Suppressor macrophage (primary cell): ENCODE measurements around the gene MMGT1.
A peak's percentile ranks its signal among the peaks of the same experiment; 100 is the strongest.

Source experiments
- DNase-seq, 4 experiments: peaks; one replicate each; pipeline ENCODE4 v3.0.0-alpha.2; 2020 to 2022
- total RNA-seq, 17 experiments: gene quantifications; one replicate each; lab custom pipeline; 2026; ENCODE audit warnings: mixed read lengths in 6 of 17, inconsistent platforms in 3 of 17; lab: John Stamatoyannopoulos, UW

Gene MMGT1
- total RNA-seq = 23.6 to 104 (median 49.1) reads per million in 17 experiments

DNA sequence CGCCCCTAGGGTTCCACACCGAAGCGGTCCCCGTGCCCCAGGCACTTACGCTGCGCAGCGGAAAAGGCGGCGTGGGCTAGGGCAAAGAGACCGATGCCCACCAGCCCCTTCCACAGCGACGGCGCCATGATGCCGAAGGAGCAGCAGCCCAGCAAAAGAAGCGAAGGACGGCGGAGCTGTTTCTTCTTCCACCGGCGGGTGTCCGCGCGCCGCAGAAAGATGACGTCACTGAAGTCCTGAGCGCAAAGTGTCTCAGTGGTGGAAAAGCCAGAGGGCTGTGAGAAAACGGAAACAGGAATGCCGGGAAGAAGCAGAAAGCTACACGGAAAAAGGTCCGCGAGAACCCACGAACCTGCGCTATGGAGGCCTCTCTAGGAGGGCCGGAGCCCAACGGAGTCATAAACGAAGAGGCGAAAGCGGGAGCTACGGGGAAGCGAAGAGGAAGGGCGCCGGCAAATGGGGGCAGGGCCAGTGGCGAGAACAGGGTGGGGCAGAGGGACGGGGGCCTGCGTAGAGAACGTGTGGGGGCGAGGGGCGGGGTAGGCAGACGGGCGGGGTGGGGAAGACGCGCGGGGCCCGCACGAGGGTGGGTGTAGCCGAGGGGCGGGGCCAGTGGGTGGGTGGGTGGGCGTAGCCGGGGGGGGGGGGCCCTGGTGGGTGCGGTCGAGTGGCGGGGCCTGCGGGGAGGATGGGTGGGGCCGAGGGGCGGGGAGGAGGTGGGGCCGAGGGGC lies at the start of gene MMGT1:
Gene MMGT1, minus strand, starts transcription at position 441 of the 731 bp plus-strand sequence. Its CDS starts 313 bp downstream, at position 128.
- DNase-seq = peak; percentile 76 to 90 (median 85)

- DNase-seq = peak in 2 of 4 experiments; percentile 4 to 11
Measured at GRCh38 chrX:136021903-136022302, 48.1 kb upstream of the MMGT1 start.

GRCh38 chrX:136021160-136021559 lies 47.4 kb upstream of the MMGT1 start:
- no peak for DNase-seq

DNA sequence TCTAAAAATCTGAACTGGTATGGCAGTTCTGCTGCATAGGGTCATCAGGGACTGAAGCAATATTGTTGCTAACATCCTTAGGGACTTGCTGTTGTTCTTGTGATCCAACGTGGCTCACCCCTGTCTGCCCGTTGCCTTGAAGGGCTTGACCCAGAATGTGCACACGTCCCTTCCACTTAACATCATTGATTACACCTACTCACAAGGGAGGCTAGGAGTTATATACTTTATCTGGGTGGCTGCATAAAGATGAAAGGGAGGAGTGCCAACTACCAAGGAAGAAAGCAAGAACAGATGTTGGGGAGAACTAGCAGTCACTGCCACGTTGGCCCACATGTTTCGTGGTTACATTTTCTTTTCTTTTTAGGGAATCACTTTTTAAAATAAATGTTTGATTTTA lies 45.4 kb upstream of the MMGT1 start:
- no peak for DNase-seq

GRCh38 chrX:136016881-136017280 lies 43.1 kb upstream of the MMGT1 start:
- DNase-seq = no peak

DNA sequence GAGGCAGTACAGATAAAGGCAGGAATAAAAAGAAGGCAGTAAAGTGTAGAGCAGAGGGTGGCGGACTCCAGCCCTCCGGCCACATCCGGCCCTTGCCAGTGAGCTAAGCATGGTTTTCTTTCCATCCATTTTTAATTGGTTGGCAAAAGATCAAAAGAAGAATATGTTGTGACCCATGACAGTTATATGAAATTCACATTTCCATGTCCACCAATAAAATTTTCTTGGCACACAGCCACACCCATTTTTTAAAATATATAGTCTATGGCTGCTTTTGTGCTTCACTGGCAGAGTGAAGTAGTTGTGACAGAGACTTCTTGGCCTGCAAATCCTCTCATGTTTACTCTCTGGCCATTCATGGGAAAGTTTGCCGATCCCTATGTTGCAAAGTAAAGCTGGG lies 41.2 kb upstream of the MMGT1 start:
- no peak for DNase-seq

- DNase-seq = no peak
Measured at GRCh38 chrX:135988245-135988644, 14.5 kb upstream of the MMGT1 start.

DNA sequence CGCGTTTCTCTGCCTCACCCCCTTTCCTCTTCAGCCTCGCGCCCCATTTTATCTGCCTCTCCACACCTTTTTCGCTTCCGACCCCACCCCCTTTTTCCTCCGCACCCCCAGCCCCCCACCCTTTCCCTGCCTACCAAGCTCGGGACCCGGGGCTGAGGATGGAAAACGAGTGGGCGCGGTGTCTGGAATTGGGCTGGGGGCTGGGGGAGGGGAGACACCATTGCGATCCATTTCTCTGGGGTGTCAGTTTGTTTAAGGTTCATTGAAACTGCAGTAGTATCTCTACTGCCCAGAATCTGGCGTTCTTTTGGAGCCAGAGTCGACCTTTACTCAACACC lies 12.2 kb upstream of the MMGT1 start:
- DNase-seq = no peak

DNA sequence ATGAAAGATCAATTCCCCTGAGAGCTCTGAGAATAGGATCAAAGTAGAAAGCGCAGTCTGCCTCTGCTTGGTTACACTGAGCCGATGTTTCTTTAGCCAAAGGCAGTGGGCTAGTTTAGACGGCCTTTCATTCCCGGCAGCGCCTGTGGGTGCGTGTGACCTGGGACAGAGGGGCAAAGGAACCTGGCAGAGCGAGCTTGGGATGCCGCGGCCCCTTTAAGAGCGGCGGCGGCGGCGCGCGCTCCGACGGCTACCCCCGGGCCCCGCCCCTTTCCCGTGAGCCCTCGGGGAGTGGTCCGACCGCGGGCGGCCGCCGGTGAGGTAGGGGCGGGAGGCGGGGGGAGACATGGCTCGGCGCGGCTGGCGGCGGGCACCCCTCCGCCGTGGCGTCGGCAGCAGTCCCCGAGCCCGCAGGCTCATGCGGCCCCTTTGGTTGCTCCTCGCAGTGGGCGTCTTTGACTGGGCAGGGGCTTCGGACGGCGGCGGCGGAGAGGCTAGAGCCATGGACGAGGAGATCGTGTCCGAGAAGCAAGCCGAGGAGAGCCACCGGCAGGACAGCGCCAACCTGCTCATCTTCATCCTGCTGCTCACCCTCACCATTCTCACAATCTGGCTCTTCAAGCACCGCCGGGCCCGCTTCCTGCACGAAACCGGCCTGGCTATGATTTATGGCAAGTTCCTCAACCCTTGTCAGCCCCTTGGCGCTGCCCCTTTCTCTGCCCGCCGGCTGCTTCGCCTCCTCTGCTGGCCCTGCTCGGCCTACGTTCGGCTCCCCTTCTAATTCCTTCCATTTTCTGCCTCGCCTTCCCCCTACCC lies 11.6 kb upstream of the MMGT1 start, which contains the start of gene SLC9A6:
Gene SLC9A6, plus strand, starts transcription at position 279 of the 816 bp plus-strand sequence. Its CDS starts 224 bp downstream, at position 503.
- DNase-seq = peak; percentile 51 to 83 (median 70)

GRCh38 chrX:135984791-135985156 lies 11.0 kb upstream of the MMGT1 start:
- peak in 1 of 4 experiments; percentile 6 for DNase-seq

GRCh38 chrX:135984256-135984655 lies 10.5 kb upstream of the MMGT1 start:
- DNase-seq = peak; percentile 9 to 55 (median 34)

DNA sequence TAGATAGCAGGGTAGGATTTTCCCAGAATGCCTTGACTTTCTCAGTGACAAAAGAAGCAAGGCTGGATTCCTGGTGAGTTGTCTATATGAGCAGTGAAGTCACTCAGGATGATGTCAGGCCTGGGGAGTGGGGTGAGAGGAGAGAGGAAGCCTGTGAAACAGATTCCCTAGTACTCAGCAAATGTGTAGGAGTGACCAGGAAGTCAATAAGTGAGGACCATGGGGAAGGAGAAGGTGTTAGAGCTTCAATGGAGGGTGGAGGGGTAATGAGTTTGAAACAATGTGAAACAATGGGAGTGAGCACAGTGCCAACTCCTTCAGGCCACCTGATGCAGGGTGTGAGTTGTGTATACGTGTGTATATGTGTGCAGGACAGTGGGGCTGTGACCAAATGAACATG lies 9.1 kb upstream of the MMGT1 start:
- DNase-seq = peak; percentile 68 to 84 (median 80)

GRCh38 chrX:135981668-135982067 lies 7.9 kb upstream of the MMGT1 start:
- DNase-seq = peak; percentile 2 to 69 (median 28)

DNA sequence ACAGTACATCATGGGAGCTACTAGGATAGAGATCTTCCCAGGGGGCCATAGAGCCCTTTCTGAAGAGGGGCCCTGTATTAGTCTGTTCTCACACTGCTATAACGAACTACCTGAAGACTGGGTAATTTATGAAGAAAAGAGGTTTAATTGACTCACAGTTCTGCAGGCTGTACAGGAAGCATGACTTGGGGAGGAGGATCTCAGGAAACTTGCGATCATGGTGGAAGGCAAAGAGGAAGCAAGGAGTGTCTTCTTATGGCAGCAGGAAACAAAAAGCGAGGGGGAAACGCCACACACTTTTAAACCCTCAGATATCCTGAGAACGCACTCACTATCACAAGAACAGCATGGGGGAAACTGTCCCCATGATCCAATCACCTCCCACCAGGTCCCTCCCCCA lies 7.2 kb upstream of the MMGT1 start:
- DNase-seq = peak in 3 of 4 experiments; percentile 22 to 25 (median 23)

DNA sequence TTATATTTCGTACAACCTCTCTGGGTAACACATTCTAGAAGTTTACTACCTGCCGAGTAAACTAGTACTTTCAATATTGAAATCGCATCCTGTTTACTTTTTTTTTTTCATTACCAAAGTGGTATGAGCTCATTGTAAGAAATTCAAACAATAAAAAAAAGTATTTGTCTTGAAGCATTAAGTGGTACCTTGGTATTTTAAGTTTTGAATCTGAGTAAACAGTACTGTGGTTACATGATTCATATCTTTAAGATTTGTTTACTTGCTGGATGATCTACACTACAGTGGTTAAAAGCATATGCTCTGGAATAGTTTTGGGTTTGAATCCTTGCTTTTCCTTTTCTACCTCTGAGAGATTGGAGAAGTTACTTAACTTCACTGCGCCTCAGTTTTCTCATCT lies 3.8 kb upstream of the MMGT1 start:
- DNase-seq = no peak

DNA sequence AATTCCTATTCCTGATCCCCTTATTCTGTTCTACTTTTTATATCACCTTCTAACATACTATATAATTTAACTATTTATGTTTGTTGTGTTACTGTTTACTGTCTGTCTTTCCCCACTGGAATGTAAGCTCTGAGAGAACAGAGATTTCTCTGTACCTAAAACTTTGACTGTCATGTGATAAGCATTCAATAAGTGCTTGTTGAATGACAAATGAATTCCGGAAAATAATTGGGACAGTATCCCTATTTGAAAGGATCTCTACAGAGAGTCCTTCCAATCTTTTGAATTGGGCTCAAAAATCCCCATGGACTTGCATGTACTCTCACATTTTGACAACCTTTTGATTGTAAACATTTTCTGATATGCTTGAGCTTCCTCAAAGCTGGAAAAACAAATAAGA lies 1.6 kb upstream of the MMGT1 start:
- no peak for DNase-seq

DNA sequence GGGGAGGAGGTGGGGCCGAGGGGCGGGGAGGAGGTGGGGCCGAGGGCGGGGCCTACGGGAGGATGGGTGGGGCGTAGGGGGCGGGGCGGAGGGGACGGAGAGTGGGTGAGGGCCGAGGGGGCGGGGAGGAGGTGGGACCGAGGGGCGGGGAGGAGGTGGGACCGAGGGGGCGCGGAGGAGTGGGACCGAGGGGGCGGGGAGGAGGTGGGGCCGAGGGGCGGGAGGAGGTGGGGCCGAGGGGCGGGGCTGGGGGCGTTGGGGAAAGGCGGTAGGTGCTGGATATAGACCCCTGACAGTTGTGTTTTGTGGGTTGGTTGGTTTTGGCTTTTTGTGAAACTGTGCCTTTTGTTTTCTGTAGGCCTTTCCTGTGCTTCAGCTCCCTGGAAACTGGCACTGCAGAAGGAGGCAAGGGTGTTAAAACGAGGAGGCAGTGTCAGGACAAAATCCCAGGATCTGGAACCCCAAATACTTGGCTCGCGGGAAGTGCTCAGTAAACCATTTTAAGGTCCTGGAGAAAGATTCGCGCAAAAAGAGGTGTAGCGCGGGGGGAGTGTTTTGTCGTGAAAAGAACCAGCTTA lies 580 bp upstream of the MMGT1 start:
- peak in 2 of 4 experiments; percentile 79 to 86 for DNase-seq

DNA sequence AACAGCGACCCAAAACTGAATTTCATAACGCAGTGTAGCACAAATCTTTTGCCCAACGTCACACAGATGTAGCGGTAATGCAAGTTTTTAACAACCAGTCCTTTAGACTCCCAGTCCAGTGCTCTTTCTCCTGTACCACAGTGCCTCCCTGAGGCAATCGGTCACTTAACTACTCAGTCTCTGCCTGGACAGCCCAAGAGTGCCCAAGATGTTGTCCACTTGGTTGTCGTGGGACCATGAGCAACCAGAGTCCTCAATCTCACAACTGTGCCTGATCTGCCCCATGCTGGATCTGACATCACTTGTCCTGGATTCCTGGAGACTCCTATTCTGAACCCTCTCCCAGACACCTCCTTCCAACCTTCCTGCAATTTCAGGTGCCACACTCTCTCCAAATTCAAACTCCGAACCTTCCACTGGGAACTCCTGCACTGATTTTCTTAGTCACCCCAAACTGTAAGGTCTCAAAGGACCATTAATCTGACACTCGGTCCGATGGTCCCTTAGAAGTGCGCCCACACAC lies 702 bp downstream of the MMGT1 start:
- peak; percentile 5 to 40 (median 22) for DNase-seq

DNA sequence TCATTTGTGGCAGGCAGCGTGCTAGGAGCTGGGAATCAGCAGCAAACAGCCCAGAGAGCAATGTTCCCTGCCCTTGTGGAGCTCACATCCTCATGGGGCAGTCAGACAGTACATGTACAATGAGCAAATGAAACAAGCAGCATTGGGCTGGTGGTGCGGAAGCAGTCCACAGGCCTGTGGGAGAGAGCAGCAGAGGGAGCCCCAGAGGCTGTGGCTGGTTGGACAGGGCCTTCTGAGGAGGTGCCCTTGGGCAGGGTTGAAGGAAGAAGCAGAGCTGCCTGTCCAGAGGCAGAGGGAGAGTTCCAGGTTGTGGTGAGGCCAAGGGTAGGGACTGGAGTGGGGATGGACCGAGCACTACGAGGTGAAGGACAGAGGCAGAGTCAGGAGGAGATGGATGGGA lies 22.5 kb downstream of the MMGT1 start:
- DNase-seq = no peak

GRCh38 chrX:135944486-135944885 lies 29.3 kb downstream of the MMGT1 start:
- DNase-seq = peak in 2 of 4 experiments; percentile 4 to 10

DNA sequence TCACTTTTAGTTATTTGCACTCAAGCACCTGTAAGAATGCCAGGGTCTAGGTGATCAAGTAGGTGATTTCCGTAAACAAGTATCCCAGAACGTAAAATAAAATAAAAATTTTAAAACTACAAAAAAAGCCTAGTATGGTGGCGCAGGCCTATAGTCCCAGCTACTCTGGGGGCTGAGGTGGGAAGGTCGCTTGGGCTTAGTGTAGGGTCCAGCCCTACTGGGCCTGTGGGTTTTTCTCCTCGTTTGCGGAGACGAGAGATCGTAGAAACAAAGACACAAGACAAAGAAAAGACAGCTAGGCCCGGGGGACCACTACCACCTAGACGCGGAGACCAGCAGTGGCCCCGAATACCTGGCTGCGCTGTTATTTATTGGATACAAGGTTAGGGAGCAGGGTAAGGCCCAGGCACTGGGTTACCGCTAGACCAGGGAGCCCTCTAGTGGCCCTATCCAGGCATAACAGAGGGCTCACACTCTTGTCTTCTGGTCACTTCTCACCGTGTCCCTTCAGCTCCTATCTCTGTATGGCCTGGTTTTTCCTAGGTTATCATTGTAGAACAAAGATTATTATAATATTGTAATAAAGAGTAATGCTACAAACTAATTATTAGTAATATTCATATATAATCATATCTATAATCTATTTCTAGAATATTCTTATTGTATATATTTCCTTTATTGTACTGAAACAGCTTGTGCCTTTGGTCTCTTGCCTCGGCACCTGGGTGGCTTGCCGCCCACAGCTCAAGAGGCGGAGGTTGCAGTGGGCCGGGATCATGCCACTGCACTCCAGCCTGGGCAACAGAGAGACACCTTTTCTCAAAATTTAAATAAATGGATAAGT lies 41.9 kb downstream of the MMGT1 start:
- DNase-seq = peak; percentile 48 to 73 (median 56)

DNA sequence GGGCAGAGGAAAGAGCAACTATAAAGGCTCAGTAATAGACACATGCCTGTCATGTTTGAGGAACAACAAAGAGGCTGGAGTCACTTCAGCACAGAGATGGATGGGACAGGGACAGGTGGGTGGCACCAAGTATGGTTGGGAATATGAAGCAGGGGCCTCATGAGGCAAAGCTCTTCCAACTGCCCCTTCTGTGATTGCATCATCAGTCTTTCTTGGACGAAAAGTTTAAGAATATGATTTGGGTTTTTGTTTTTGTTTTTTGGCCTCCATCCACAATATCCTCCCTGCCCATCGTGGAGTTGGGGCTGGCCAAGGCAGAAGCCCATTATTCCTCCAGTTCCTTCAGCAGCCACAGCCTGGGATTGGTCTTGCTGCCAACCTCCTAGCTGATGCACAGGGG lies 45.9 kb downstream of the MMGT1 start:
- DNase-seq = no peak
